ENCODE data around the gene CPEB2. TPM values are rescaled to one million over a fixed set of nuclear protein-coding genes. Genes with fewer than 3 reads are reported as not detected.
A peak's percentile ranks its signal among the peaks of the same experiment; 100 is the strongest.

CPEB2 gene
- total RNA-seq, 4 donors from 2014 or later: 23.2 to 38.5 (median 26.5) TPM

DNA sequence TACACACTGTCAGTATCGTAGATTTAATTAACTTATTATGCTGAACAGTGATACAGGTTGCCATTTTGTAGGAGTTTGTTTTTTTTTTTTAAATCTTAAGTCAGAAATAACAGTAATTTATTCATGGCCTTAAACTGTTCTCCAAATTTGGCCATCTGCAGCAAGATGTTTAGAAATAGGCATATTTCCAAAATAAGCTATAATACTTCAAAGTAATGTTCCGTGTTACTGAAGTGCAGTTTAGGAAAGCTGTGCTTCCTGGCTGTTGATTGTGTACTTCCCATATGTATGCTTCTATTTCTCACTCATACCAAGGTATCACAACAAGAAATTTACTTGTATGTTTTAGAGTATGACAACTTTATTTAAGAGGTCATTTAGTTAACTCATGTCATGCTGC is 28.9 kb downstream of the CPEB2 start:
- Histone ChIP-seq H3K36me3 (peaks cover 0 to 11% (median 0%) of the 10 kb centered on the region in 4 donors), H3K4me3 (no peak overlapping the region), H3K4me1 (peaks cover 0 to 28% (median 6%) of the 10 kb centered on the region in 4 donors), H3K27ac (no peak overlapping the region), H3K9me3 (no peaks in the 10 kb centered on the region), H3K27me3 (no peaks in the 10 kb centered on the region)
- no peak for DNase-seq
- intact Hi-C loops (cut with DNase I; ENCODE audit: low total_unique reads) (no loop called here), in situ Hi-C loops (cut with MboI; ENCODE audit: low pct_ligation_motif_present in 1 of 4, low pct_unique_long_range_greater_than_20kb in 1 of 4, low sequenced_read_pairs in 3 of 4) (no loop called here)
- no peak for TF ChIP-seq POLR2AphosphoS5 (IDR thresholded peaks at IDR 0.05)
- WGBS, 2 donors (ENCODE audit: low coverage in 1 of 2): 58 to 66% methylated on average over 2 of the region's 2 CpGs

DNA sequence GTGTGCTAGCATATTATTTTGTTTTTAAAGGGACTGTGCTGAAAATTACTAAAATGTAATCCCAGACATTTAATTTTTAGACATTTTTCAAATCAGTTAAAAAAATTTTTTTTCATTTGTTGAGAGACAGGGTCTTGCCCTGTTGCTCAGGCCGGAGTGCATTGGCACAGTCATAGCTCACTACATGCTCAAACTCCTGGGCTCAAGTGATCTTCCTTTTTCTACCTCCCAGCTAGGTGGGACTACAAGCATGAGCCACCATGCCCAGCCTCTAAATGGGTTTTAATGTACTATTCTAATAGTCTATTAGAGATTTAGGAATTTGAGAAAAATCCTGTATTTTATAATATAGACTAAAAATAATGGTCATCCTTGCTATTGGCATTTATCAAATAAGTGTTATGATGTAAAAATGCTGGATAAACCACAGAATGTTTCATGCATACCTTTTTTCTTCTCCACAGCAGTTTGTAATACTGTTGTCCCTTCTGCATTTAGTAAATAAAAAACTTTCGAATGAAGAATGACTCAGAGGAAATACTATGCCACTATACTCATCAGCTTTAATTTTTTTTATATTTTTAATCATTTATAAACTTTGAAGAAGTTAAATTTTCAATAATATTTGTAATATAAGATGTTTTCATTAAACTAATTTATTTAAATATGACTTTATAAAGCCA is 29.9 kb downstream of the CPEB2 start:
- no peak for DNase-seq
- no peak overlapping the region for H3K27ac ChIP-seq
- in situ Hi-C loops (cut with MboI; ENCODE audit: low pct_ligation_motif_present in 1 of 4, low pct_unique_long_range_greater_than_20kb in 1 of 4, low sequenced_read_pairs in 3 of 4) (no loop called here), intact Hi-C loops (cut with DNase I; ENCODE audit: low total_unique reads) (no loop called here)
- H3K36me3 ChIP-seq: peaks cover 0 to 11% (median 0%) of the 10 kb centered on the region in 4 donors
- no peaks in the 10 kb centered on the region for H3K27me3 ChIP-seq
- no peaks in the 10 kb centered on the region for H3K9me3 ChIP-seq
- WGBS, 2 donors (ENCODE audit: low coverage in 1 of 2): 81 to 82% methylated on average over 2 of the region's 2 CpGs
- H3K4me1 ChIP-seq: peaks cover 0 to 28% (median 6%) of the 10 kb centered on the region in 4 donors
- TF ChIP-seq POLR2A (IDR thresholded peaks at IDR 0.05): no peak
- TF ChIP-seq POLR2AphosphoS5 (IDR thresholded peaks at IDR 0.05): no peak
- no peak for TF ChIP-seq EP300 (IDR thresholded peaks at IDR 0.05; ENCODE audit: low read depth)
- TF ChIP-seq, protein P1, sequence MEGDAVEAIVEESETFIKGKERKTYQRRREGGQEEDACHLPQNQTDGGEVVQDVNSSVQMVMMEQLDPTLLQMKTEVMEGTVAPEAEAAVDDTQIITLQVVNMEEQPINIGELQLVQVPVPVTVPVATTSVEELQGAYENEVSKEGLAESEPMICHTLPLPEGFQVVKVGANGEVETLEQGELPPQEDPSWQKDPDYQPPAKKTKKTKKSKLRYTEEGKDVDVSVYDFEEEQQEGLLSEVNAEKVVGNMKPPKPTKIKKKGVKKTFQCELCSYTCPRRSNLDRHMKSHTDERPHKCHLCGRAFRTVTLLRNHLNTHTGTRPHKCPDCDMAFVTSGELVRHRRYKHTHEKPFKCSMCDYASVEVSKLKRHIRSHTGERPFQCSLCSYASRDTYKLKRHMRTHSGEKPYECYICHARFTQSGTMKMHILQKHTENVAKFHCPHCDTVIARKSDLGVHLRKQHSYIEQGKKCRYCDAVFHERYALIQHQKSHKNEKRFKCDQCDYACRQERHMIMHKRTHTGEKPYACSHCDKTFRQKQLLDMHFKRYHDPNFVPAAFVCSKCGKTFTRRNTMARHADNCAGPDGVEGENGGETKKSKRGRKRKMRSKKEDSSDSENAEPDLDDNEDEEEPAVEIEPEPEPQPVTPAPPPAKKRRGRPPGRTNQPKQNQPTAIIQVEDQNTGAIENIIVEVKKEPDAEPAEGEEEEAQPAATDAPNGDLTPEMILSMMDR (IDR thresholded peaks at IDR 0.05): no peak
- H3K4me3 ChIP-seq: no peak overlapping the region

DNA sequence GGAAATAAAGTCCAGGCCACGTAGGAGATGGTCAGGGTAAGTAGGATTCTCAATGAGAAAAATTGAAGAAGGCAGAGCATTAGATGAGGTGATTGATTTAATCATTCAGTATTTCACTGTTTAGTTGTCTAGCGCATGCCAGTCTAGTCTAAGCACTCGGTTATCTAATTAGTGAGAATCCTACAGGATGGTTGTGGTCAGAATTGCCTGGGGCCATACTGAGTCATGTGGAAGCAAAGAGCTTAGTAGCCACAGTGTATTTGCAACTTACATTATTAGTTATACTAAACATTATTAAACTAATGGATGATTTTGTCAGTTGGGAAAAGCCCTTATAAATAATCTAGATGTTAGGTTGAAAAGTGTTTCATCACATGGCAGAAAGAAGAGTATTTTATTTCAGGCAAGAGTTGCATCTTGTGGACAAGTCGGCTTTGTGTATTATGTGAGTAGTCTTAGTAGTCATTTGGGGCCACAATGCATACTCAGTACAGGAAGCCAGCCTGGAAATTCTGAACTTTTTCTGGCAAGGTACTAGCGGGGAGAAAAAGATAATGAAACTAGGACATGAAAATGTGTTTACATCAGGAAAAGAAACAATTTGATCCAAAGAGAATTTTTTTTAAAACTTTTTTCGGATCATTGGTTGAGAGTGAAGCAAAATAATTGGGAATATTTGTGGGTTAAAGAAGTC is 31.9 kb downstream of the CPEB2 start:
- intact Hi-C loops (cut with DNase I; ENCODE audit: low total_unique reads) (no loop called here), in situ Hi-C loops (cut with MboI; ENCODE audit: low pct_ligation_motif_present in 1 of 4, low pct_unique_long_range_greater_than_20kb in 1 of 4, low sequenced_read_pairs in 3 of 4) (no loop called here)
- Histone ChIP-seq H3K4me3 (no peak overlapping the region), H3K27me3 (no peaks in the 10 kb centered on the region), H3K4me1 (peaks cover 0 to 28% (median 6%) of the 10 kb centered on the region in 4 donors), H3K36me3 (peaks cover 0 to 7% (median 0%) of the 10 kb centered on the region in 4 donors), H3K9me3 (no peaks in the 10 kb centered on the region), H3K27ac (peak overlapping the region in 3 of 4 donors; percentile 3 to 16 (median 6))
- TF ChIP-seq, protein P1 (IDR thresholded peaks at IDR 0.05): no peak
- TF ChIP-seq POLR2AphosphoS5 (IDR thresholded peaks at IDR 0.05) (no peak), POLR2A (IDR thresholded peaks at IDR 0.05) (no peak), EP300 (IDR thresholded peaks at IDR 0.05; ENCODE audit: low read depth) (no peak)
- WGBS, 2 donors (ENCODE audit: low coverage in 1 of 2): 82 to 88% methylated on average over 5 to 6 of the region's 6 CpGs
- no peak for DNase-seq

DNA sequence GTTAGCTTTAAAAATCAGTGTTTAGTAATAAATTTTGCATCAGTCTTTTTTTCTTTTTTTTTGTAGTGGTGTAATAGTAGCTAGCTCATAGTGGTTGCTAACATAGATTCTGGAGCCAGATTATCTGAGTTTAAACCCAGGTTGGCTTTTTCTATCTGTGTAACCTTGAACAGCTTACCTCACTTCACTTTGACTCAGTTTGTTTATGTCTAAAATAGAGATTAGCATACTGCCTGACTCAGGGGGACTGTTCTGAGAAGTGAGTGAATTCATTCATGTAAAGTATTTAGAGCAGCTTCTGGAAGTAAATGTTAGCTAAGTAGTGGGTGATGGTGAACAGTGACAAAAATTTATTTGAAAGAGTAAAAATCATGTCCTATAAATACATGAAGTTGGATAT is 32.9 kb downstream of the CPEB2 start:
- Histone ChIP-seq H3K4me3 (no peak overlapping the region), H3K9me3 (no peaks in the 10 kb centered on the region), H3K4me1 (peaks cover 0 to 25% (median 6%) of the 10 kb centered on the region in 4 donors), H3K27me3 (no peaks in the 10 kb centered on the region), H3K27ac (peak overlapping the region in 2 of 4 donors; percentile 6 to 40), H3K36me3 (peaks cover 0 to 7% (median 0%) of the 10 kb centered on the region in 4 donors)
- DNase-seq: no peak
- intact Hi-C loops (cut with DNase I; ENCODE audit: low total_unique reads): no loop called here
- TF ChIP-seq POLR2A (IDR thresholded peaks at IDR 0.05) (no peak), POLR2AphosphoS5 (IDR thresholded peaks at IDR 0.05) (no peak), EP300 (IDR thresholded peaks at IDR 0.05; ENCODE audit: low read depth) (no peak)
- TF ChIP-seq, protein P1 (IDR thresholded peaks at IDR 0.05): no peak
- in situ Hi-C loops (cut with MboI; ENCODE audit: low pct_ligation_motif_present in 1 of 4, low pct_unique_long_range_greater_than_20kb in 1 of 4, low sequenced_read_pairs in 3 of 4): no loop called here

Measured in transverse colon (tissue), 4 donors.